DMS153 treated with DMSO at 0.1 percent for 48 hours (cell line): ENCODE results near the gene FLRT3.

Experiments used
- DNase-seq: peaks from one replicate; lab custom pipeline; 2025; ENCODE audit not compliant: unreplicated experiment; lab: John Stamatoyannopoulos, UW

FLRT3 gene

GRCh38 chr20:14337400-14338171 lies at the start of gene FLRT3:
FLRT3 (minus strand) TSS chr20:14337612; CDS start chr20:14327506, 10,106 bp downstream.
- peak; percentile 87 for DNase-seq

DNA sequence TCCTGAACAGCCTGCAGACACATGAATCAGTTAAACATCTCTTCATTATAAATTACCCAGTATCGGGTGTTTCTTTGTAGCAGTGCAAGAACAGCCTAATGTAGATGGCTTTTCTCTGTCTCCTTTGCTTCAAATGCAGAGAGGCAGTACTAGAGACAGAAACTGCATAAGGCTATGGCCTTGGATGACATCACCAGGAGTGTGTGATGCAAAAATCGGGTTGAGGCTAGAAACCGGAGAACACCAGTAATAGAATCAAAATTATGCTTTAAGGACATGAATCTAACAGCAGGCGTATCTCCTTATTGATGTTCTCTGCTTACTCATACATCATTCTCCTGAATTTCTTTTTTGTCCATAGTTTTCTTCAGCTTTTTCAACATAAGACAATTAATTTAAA lies 49.3 kb upstream of the FLRT3 start:
- no peak for DNase-seq

- no peak for DNase-seq
Measured at GRCh38 chr20:14385176-14385740, 47.8 kb upstream of the FLRT3 start.

DNA sequence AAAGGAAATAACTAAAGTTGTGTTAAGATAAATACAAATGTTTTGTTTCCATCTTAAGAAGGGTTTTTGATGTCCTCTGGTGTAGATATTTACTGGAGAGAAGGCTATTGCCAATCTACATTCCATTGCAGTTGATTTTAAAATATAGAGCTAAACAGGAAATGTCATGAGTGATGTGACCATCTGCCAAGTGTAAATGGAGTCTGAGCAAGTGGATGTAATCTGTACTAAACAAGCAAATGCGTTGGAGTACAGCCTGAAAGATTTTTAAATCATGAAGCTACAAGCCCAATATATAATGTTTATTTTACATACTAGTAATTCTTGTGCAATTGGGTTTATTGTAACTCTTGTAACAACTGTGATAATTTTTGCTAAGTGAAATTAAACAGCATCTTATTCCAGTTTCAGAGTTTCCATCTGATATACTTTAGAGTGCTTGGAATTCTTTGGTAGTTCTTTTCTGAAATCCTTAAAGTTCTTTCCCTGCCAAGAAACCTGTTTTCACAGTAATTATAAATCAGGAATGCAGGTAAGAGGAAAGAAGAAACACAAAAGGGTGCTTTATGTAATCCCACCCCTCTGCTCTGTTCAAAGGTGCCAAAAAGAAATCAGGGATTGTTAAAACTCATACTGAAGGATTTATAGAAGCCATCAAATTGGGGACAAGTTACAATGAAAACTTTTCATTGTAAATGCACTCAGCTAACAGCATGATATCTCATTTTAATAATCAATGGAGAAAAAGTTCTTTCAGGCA lies 47.2 kb upstream of the FLRT3 start:
- DNase-seq: no peak

DNA sequence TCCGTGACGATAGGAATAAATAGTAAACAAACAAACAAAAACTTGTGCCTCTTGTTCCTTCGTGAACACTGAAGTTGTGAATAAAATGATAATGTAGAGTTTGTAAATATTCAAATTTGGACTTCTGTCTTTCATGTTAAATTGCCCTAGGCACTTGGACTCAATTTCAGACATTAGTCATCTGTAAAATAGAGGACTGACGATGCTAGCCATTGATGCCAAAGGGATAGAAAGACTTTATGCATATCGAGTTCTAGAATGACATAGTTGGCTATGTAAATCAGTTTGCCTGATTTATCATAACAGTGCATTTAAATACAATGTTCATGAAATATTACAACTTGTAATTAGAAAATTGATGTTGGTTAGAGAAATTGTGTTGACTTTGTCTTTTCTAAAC lies 45.9 kb upstream of the FLRT3 start:
- DNase-seq: no peak

DNA sequence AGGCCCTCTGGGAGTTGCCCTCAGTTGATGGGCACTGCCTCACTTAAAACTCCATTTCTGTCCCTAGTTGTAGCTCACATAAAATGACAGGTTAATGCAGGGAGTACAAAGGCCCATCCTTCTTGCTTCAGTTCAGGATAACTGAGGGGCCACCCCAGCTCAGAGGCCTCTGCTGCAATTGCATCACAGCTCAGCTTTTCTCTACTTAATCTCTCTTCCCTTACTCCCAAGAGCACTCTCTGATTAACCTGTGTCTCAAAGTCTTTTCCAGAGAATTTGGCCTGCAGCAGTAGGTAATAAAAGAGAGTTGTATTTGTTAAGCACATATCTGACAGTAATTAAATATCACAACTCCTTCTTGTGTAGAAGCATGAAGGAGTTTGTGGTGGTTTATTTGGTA lies 40.9 kb upstream of the FLRT3 start:
- DNase-seq: no peak

GRCh38 chr20:14375416-14375985 lies 38.1 kb upstream of the FLRT3 start:
- DNase-seq: peak; percentile 82

DNA sequence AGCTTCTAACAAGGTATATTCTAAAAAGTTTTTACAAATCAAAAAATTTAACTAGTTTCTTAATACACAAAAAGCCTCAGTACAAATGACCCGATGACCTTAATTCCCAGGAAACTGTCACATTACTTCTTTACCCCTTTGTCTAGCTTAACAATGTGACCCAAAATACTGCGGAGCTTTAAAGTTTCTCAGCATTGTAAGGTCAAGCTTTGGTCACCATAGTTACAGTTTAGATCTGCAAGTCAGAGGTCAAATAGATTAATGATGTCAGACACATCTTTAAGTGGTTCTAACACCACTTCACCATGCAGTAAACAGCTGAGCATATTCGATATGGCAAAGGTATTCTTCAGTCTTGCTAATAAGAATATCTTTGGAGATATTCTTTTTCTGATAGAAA lies 36.8 kb upstream of the FLRT3 start:
- DNase-seq: no peak

DNA sequence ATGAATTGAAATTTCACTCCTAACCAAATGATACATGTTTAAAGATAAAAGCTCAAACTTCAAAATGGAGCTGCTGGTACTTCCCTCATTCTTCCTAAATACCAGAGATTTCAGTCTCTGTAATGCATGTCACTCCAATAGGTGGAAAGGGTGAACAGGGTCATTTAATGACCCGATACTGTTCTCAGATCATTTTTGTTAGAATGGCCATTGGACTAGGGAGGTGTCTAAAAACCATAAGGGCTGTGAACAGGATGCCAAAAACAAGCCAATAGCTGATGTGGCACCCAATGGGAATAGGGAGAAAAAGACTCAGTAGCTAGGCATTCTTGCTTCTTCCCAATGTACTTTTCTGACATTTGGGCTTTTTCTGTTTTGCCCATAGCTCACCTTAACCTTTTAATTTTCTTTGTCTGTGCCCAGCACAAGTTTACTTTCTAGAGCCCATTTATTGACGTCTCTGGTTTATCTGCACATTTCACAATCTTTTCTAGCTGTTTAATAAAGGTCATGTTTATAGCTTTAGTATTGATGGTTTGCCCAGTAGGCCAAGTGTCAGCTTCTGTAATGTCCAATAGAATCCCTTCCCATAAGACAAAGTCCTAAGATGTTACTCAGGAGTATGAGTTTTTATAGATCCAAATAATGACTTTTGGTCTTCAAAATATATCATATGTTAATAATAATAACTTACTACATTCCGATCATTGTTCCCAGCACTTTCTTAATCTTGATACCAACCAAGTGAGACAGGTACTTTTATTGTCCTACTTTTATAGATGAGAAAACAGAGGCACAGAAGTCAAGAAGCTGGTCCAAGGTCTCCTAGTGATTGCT lies 24.3 kb upstream of the FLRT3 start:
- DNase-seq: no peak

- no peak for DNase-seq
Measured at GRCh38 chr20:14360416-14360815, 23.0 kb upstream of the FLRT3 start.

- no peak for DNase-seq
Measured at GRCh38 chr20:14355791-14356190, 18.4 kb upstream of the FLRT3 start.

GRCh38 chr20:14344746-14345145 lies 7.3 kb upstream of the FLRT3 start:
- DNase-seq: no peak

GRCh38 chr20:14343491-14344065 lies 6.2 kb upstream of the FLRT3 start:
- no peak for DNase-seq

DNA sequence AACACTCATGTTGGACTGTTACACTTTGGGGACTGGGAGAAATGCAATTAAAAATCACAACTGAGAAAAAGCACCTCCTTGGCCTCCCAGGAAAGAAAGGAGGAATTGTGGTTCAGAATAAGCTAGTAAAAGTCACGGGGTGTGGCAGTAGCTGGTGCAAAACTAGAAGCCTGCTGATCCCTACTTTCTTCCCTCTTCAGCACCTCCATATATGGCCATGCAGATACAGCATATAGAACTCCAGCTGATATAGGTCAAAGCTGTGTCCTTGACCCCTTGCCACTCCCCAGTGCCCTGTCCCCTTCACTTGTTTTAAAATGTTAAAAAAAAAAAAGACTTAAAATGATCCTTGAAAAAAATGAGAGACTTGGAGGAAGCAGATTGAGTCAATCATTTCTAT lies 5.5 kb upstream of the FLRT3 start:
- DNase-seq: no peak

- no peak for DNase-seq
Measured at GRCh38 chr20:14341801-14342200, 4.4 kb upstream of the FLRT3 start.

DNA sequence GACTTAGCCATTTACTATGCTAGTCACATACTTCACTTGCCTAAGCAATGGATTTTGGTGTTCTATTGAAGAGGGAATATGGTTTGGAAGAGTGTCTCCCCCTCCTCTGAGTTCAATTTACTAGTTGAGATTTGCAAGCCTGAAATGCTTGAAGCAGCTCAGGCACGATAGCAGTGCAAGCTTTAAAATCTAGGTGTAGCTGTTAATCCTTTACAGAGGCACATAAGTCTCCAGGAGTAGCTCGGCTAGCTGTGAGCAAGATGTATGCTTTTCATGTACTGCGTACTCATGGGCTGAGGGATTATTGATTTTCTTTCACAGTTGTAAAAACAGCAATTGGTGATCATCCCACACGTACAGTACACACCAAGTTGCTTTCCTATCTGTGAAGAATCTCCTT lies 726 bp downstream of the FLRT3 start:
- peak; percentile 6 for DNase-seq

- no peak for DNase-seq
Measured at GRCh38 chr20:14335052-14335451, 2.4 kb downstream of the FLRT3 start.

GRCh38 chr20:14334306-14334930 lies 3.0 kb downstream of the FLRT3 start:
- DNase-seq: peak; percentile 9

DNA sequence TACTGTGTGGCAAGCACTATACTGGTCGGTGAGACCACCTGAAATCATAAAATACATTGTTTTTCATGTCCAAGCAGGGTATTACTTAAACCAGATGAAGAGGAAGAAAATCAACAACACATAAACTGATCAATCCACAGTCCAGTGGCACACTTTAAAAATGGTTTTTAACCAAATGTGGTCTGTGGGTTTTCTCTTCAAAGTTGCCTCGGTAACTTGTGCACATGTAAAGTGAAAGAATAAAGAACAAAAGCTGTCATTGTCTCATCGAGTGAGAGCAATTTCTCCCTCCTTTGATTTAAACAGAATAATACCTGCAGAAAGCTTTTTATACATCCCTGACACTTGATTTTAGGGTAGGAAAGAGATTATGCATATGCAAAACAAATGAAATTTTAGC lies 3.7 kb downstream of the FLRT3 start:
- DNase-seq: no peak

GRCh38 chr20:14332866-14333265 lies 4.5 kb downstream of the FLRT3 start:
- no peak for DNase-seq
